HG02588 (cell line): Measurements from ENCODE around the gene TBPL2.
"Not testable (repeated sequence)": the region's sequence is repeated elsewhere in the genome, so short reads cannot be mapped to it uniquely, and the experiment has no call there.

Experiments used
- ATAC-seq: cut with Tn5 transposase; IDR thresholded peaks from one replicate; pipeline ENCODE4 v1.9.1; 2021; ENCODE audit warnings: mild to moderate bottlenecking, moderate library complexity; ENCODE audit not compliant: unreplicated experiment

The TBPL2 gene

DNA sequence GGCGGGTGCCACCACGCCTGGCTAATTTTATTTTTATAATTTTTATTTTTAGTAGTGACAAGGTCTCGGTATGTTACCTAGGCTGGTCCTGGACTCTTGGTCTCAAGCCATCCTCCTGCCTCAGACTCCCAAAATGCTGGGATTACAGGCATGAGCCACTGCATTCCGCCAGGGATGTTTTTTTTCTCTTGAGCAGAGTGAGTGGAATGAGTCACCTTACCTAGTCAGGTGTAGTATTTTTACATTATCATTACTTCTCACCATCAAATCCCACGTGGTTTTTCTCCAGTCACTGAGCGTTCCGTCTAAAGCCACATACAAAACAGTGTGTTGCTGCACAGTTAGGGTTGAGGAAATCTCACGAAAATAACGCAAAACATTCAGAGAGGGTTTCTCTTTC is 870 bp upstream of the TBPL2 start:
- ATAC-seq, result no peak

- no peak for ATAC-seq
Observed at GRCh38 chr14:55438066-55438683, 2.2 kb downstream of the TBPL2 start.

DNA sequence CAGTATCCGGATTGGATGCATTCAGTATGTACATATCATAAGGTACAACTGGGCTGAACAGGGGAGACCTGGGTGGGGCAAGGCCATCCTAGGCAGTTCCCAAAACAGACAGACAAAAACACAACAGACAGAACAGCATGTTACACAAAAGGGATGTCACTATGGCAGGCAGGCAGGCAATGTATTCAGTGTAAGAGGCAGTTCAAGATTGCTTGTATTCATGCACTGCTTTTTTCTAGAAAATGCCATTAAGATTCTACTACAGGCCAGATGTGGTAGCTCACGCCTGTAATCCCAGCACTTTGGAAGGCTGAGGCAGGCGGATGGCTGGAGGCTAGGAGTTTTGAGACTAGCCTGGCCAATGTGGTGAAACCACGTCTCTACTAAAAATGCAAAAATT is 3.5 kb downstream of the TBPL2 start:
- ATAC-seq, result no peak

DNA sequence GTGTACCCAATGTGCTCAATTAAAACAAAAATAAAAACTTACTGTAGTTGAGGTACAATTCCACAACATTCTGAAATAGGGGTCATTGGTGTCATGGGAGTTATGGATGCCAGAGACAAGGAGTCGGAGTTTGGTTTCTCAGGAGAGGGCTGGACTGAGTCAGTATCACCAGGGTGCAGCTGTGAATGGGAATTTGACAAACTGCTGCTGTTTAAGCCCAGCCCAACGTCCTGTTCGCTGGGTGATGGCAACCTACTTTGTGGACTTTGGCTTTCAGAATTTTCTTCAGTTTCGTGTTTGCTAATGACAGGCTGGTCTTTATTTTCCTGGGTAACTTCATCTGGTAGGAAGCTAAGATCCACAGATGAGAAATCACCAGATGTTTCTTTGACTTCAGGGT is 3.9 kb downstream of the TBPL2 start:
- ATAC-seq, result no peak

GRCh38 chr14:55434805-55435174 is 5.6 kb downstream of the TBPL2 start:
- no peak for ATAC-seq

DNA sequence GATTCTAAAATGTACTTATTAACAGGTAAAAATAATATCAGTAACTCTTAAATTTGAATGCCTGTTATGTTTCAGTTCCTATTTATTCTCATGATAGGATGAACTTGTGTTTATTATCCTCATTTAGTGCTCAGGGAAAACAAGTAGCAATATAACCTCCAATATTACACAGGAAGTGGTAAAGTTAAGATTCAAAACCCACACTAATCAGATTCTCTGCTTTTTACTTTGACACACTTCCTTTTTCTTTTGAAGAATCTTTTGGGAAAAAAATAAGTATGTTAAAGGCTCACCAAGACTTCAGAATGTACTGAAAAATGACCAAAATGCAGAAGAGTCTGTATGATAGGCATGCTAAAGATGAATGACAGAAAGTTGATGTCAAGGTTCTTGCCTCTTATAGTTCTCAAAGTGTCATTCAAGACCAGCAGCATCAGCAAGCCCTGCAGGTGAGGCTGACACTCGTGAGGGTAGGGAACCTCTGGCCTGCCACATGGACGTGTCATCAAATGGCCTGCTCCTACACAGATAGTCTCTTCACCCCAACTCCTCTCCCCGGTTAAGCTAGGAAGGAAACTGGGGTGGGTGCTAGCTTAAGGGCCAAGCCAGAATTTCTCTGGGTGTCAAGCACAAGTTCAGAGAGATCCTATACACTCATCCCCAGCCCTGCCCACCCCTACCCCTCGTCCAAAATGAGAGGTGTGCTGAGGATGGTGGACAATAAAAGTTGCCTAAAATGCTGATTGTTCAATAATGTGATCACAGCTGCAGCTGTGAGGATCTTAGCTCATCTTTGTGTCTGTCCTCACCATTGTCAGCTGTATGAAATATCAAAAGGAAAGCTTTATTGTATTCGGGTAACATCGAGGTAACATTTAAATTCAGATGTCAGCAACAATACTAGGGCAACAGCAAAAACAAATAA is 6.3 kb downstream of the TBPL2 start:
- no peak for ATAC-seq

DNA sequence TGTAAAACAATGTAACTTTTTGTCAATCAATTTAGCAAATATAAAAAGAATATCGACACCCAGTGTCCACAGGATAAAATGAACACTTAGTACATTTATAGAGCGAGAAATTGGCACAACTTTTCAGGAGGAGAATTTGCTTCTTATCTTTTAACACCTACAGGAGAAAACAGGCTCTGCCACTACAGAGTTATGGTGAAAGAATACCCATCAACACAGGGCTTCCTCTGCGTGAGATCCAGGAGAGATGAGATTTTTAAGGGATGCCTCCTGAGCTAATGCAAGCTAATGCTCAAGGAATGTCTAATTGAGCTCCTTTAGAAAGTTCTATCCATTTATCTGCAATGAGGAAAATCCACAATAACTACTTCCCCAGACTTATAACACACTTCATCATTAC is 7.8 kb downstream of the TBPL2 start:
- ATAC-seq, result no peak

DNA sequence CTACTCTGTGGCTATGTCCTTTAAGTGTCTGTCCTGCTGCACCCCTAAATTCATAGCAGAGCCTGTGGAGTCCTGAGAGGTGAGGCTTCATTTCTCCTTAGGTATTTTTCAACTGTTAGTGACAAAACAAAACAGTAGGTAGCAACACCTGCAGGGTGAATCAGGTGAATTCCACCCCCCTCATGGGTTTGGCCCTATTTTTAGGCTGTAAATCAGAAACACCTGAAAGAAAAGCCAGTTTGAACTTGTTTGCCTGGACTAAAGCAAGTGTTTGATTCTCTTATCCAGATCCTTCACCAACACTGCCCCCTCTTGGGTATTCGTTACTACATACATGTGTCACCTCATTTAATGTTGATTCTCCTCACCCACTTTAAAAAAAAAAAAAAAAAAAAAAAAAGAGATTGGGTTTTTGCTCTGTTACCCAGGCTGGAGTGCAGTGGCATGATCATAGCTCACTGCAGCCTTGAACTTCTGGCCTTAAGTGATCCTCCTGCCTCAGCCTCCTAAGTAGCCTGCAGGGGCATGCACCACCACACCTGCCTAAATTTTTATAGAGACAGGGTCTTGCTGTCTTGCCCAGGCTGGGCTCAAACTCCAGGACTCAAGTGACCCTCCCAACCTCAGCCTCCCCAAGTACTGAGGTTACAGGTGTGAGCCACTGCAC is 10.3 kb downstream of the TBPL2 start:
- peak; percentile 57 for ATAC-seq

- ATAC-seq, result no peak
Observed at GRCh38 chr14:55427439-55427838, 13.0 kb downstream of the TBPL2 start.

DNA sequence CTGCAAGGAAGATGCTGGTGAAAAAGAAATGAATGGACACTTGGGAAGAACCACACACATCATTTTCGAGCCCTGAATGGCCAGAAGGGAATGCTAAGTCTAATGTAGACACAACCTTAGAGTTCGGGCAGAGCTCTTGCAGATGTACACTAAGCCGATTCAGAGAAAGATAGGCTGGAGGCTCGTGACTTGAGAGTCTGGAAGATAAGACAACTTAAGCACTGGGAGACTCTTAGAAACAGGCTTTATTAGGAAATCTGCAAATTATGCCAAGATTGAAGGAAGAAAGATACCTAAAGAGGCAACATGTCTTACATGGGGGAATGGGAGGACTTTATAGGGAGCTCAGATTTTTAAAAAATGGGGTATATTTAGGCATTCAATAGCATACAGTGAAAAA is 13.5 kb downstream of the TBPL2 start:
- no peak for ATAC-seq

- no peak for ATAC-seq
Observed at GRCh38 chr14:55425091-55425490, 15.3 kb downstream of the TBPL2 start.

DNA sequence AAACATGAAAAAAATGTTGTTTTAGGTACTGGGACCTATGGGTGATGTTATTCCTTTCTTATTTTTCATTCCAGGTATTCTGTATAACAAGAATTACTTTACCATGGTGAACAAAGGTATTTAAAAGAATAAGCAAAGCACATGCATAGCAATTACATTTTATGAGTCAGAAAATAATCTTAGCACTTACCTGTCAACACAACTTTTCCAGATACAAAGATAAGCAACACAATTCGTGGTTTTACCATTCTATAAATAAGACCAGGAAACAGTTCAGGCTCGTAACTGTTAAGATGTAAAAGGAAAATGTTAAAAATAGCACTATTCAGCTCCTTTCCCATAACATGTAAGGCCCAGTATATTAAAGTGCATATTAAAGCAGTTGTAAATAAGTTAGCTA is 16.4 kb downstream of the TBPL2 start:
- no peak for ATAC-seq

GRCh38 chr14:55422338-55422737 is 18.1 kb downstream of the TBPL2 start:
- not testable (repeated sequence) for ATAC-seq

DNA sequence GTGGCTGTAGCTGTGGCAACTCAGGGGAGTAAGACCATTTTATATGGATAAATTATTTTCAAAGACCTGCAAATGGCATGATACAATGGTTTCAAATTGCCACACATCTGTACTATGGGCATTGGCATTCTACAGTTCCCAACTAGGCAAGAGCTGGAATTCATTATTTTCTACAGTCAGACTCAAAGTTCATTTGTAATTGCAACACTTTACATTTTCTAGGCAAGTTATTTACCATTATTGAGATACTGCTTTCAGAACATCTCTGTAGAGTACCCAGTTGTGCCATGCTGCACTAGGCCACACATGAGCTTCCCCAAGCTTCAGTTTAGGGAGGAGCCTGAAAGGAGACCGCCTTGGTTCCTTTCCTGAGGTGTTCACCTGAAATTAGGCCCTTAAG is 20.8 kb downstream of the TBPL2 start:
- no peak for ATAC-seq

GRCh38 chr14:55418411-55418810 is 22.0 kb downstream of the TBPL2 start:
- ATAC-seq, result no peak

- no peak for ATAC-seq
Observed at GRCh38 chr14:55417955-55418354, 22.5 kb downstream of the TBPL2 start.

- no peak for ATAC-seq
Observed at GRCh38 chr14:55416866-55417265, 23.6 kb downstream of the TBPL2 start.

DNA sequence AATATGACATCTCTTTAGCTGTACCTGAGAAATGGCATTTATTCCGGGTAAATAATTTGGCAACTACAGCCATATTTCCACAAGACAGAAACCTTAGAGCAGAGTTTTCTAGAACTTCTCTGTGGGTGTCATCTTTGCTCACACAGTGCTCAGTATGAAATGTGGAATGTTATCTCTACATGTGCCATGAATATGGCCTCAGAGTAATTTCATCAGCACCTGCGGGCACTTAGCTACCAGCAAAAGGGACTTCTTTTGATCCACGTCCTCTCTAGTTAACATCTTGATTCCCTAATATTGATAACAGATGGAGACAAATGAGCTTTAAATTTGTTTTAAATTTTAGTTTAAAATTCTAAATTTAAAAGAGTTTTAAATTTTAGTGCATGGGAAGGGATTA is 25.9 kb downstream of the TBPL2 start:
- no peak for ATAC-seq

- no peak for ATAC-seq
Observed at GRCh38 chr14:55412676-55413075, 27.7 kb downstream of the TBPL2 start.

GRCh38 chr14:55411426-55412389 is 28.7 kb downstream of the TBPL2 start, which contains the start of gene ATG14:
Gene ATG14 (minus strand): TSS chr14:55411830. CDS start chr14:55411822, 8 bp downstream.
- ATAC-seq, result peak; percentile 98

GRCh38 chr14:55410876-55411275 is 29.5 kb downstream of the TBPL2 start:
- no peak for ATAC-seq
